Activated CD4-positive, alpha-beta memory T cell treated with anti-CD3 and anti-CD28 coated beads, Interleukin-2, amount 10 ng/mL, durations not matched to agents 7 days and 5 days (primary cell): Measurements from ENCODE around the gene NDUFV1. TPM values are rescaled to one million over a fixed set of nuclear protein-coding genes. Genes with fewer than 3 reads are reported as not detected.

Source experiments
- CTCF ChIA-PET: fragments of 350-600 bp; sonication (Branson Sonifier 250); formaldehyde crosslinking; loops from one replicate; lab custom pipeline; 2021; ENCODE audit warnings: antibody characterized with exemption, inconsistent platforms; lab: Charles Lee
- POLR2A ChIA-PET: fragments of 350-600 bp; sonication (Branson Sonifier 250); formaldehyde crosslinking; loops from one replicate; lab custom pipeline; 2021; ENCODE audit warnings: antibody characterized with exemption; lab: Charles Lee
- DNase-seq: peaks from one replicate; pipeline ENCODE4 v3.0.0-alpha.2; 2020
- H3K27ac Mint-ChIP-seq: one replicate; pipeline ENCODE4 v1.8.0; 2021; ENCODE audit warnings: mild to moderate bottlenecking, mixed read lengths
- H3K27me3 Mint-ChIP-seq: one replicate; pipeline ENCODE4 v1.8.0; 2021; ENCODE audit warnings: mixed read lengths
- H3K36me3 Mint-ChIP-seq: one replicate; pipeline ENCODE4 v1.8.0; 2021; ENCODE audit warnings: low read depth, mixed read lengths
- H3K4me1 Mint-ChIP-seq: one replicate; pipeline ENCODE4 v1.8.0; 2021; ENCODE audit warnings: mixed read lengths
- H3K4me3 Mint-ChIP-seq: one replicate; pipeline ENCODE4 v1.8.0; 2021; ENCODE audit warnings: mild to moderate bottlenecking, mixed read lengths
- H3K9me3 Mint-ChIP-seq: one replicate; pipeline ENCODE4 v1.8.0; 2021; ENCODE audit warnings: mixed read lengths
- total RNA-seq, 2 experiments: library from RNA; stranded (reverse); gene quantifications; one replicate each; pipeline ENCODE4 v1.2.3, GENCODE V29; 2021

Gene NDUFV1
- total RNA-seq, 2 experiments from 2014 or later = 174 to 193 TPM

GRCh38 chr11:67608486-67608885, 1.8 kb downstream of the NDUFV1 start:
- H3K4me1 Mint-ChIP-seq = peaks cover 32% of the 10 kb centered on the region
- peak overlapping the region; percentile 81 for H3K4me3 Mint-ChIP-seq
- no peak for DNase-seq
- ChIA-PET CTCF (interaction anchor here (1.4 to 1.6 kb wide), 2 partner anchors 21 to 24 kb away, joined by 3 to 6 read pairs; partner anchors contain the start of genes GSTP1 and NUDT8), POLR2A (interaction anchor here (0.9 to 2.1 kb wide), 2 partner anchors 20 to 26 kb away, joined by 3 to 11 read pairs; partner anchors contain the start of gene NUDT8)
- H3K9me3 Mint-ChIP-seq = no peaks in the 10 kb centered on the region
- H3K27ac Mint-ChIP-seq = no peak overlapping the region
- peaks cover 39% of the 10 kb centered on the region for H3K36me3 Mint-ChIP-seq
- H3K27me3 Mint-ChIP-seq = no peaks in the 10 kb centered on the region

- no peak for DNase-seq
- Mint-ChIP-seq H3K9me3 (no peaks in the 10 kb centered on the region), H3K36me3 (peaks cover 43% of the 10 kb centered on the region), H3K4me3 (peak overlapping the region; percentile 17), H3K27me3 (no peaks in the 10 kb centered on the region), H3K27ac (no peak overlapping the region), H3K4me1 (peaks cover 40% of the 10 kb centered on the region)
- POLR2A ChIA-PET = no interaction called here
- CTCF ChIA-PET = interaction anchor here (1.4 kb wide), 1 partner anchor 25 kb away, joined by 3 read pairs; the partner anchor contains the start of gene GSTP1
Observed at GRCh38 chr11:67609316-67609715, 2.6 kb downstream of the NDUFV1 start.

GRCh38 chr11:67610302-67610868, 3.6 kb downstream of the NDUFV1 start:
- H3K36me3 Mint-ChIP-seq = peaks cover 43% of the 10 kb centered on the region
- no peaks in the 10 kb centered on the region for H3K9me3 Mint-ChIP-seq
- POLR2A ChIA-PET = no interaction called here
- H3K27me3 Mint-ChIP-seq = no peaks in the 10 kb centered on the region
- peaks cover 51% of the 10 kb centered on the region for H3K4me1 Mint-ChIP-seq
- H3K4me3 Mint-ChIP-seq = no peak overlapping the region
- CTCF ChIA-PET = no interaction called here
- peak overlapping the region; percentile 34 for H3K27ac Mint-ChIP-seq
- DNase-seq = no peak

- H3K4me3 Mint-ChIP-seq = no peak overlapping the region
- H3K4me1 Mint-ChIP-seq = peaks cover 48% of the 10 kb centered on the region
- H3K36me3 Mint-ChIP-seq = peaks cover 43% of the 10 kb centered on the region
- CTCF ChIA-PET = no interaction called here
- no peaks in the 10 kb centered on the region for H3K27me3 Mint-ChIP-seq
- no peak for DNase-seq
- H3K27ac Mint-ChIP-seq = no peak overlapping the region
- POLR2A ChIA-PET = no interaction called here
- no peaks in the 10 kb centered on the region for H3K9me3 Mint-ChIP-seq
Observed at GRCh38 chr11:67611165-67611564, 4.4 kb downstream of the NDUFV1 start.

- ChIA-PET CTCF (interaction anchor here (4.0 kb wide), 1 partner anchor 18 kb away, joined by 57 read pairs; the partner anchor contains the start of gene NUDT8), POLR2A (interaction anchor here (1.6 to 3.8 kb wide), 4 partner anchors 19 to 258 kb away, joined by 6 to 38 read pairs (median 10); partner anchors contain the start of genes ACY3, NUDT8 and POLD4)
- no peak overlapping the region for H3K4me3 Mint-ChIP-seq
- H3K4me1 Mint-ChIP-seq = peaks cover 49% of the 10 kb centered on the region
- no peaks in the 10 kb centered on the region for H3K27me3 Mint-ChIP-seq
- H3K36me3 Mint-ChIP-seq = peaks cover 43% of the 10 kb centered on the region
- DNase-seq = no peak
- H3K9me3 Mint-ChIP-seq = no peaks in the 10 kb centered on the region
- peak overlapping the region; percentile 96 for H3K27ac Mint-ChIP-seq
Observed at GRCh38 chr11:67611704-67612587, 5.2 kb downstream of the NDUFV1 start.

- peaks cover 46% of the 10 kb centered on the region for H3K4me1 Mint-ChIP-seq
- DNase-seq = no peak
- ChIA-PET POLR2A (interaction anchor here (1.5 to 3.8 kb wide), 7 partner anchors 14 to 259 kb away, joined by 4 to 38 read pairs (median 6); partner anchors contain the start of genes ACY3, CDK2AP2, GSTP1 and NUDT8), CTCF (interaction anchor here (4.0 kb wide), 1 partner anchor 17 kb away, joined by 57 read pairs; the partner anchor contains the start of gene NUDT8)
- peak overlapping the region; percentile 96 for H3K27ac Mint-ChIP-seq
- no peaks in the 10 kb centered on the region for H3K9me3 Mint-ChIP-seq
- H3K4me3 Mint-ChIP-seq = no peak overlapping the region
- peaks cover 43% of the 10 kb centered on the region for H3K36me3 Mint-ChIP-seq
- no peaks in the 10 kb centered on the region for H3K27me3 Mint-ChIP-seq
Observed at GRCh38 chr11:67612751-67613150, 6.0 kb downstream of the NDUFV1 start.

- H3K27me3 Mint-ChIP-seq = peaks cover 3% of the 10 kb centered on the region
- no peaks in the 10 kb centered on the region for H3K9me3 Mint-ChIP-seq
- H3K4me3 Mint-ChIP-seq = peak overlapping the region; percentile 71
- peak overlapping the region; percentile 96 for H3K27ac Mint-ChIP-seq
- H3K36me3 Mint-ChIP-seq = peaks cover 41% of the 10 kb centered on the region
- DNase-seq = no peak
- ChIA-PET CTCF (interaction anchor here (1.0 to 4.0 kb wide), 13 partner anchors 11 to 296 kb away, joined by 3 to 57 read pairs (median 4); partner anchors contain the start of genes ACY3, GSTP1 and NUDT8), POLR2A (interaction anchor here (1.4 to 3.8 kb wide), 9 partner anchors 13 to 260 kb away, joined by 4 to 38 read pairs (median 6); partner anchors contain the start of genes ACY3, CDK2AP2, GSTP1 and NUDT8)
- H3K4me1 Mint-ChIP-seq = peaks cover 40% of the 10 kb centered on the region
Observed at GRCh38 chr11:67613313-67613959, 6.7 kb downstream of the NDUFV1 start.

GRCh38 chr11:67613960-67614715, 7.4 kb downstream of the NDUFV1 start:
- Mint-ChIP-seq H3K27ac (peak overlapping the region; percentile 96), H3K9me3 (no peaks in the 10 kb centered on the region), H3K4me3 (peak overlapping the region; percentile 71), H3K4me1 (peaks cover 36% of the 10 kb centered on the region), H3K27me3 (peaks cover 3% of the 10 kb centered on the region), H3K36me3 (peaks cover 34% of the 10 kb centered on the region)
- ChIA-PET POLR2A (interaction anchor here (0.6 to 3.8 kb wide), 16 partner anchors 8 to 261 kb away, joined by 3 to 38 read pairs (median 4); partner anchors contain the start of genes ACY3, CDK2AP2, GSTP1 and NUDT8), CTCF (interaction anchor here (0.6 to 4.0 kb wide), 19 partner anchors 8 to 297 kb away, joined by 3 to 57 read pairs (median 4); partner anchors contain the start of genes ACY3, GSTP1 and NUDT8)
- DNase-seq = peak; percentile 90

- H3K4me1 Mint-ChIP-seq = peaks cover 35% of the 10 kb centered on the region
- H3K36me3 Mint-ChIP-seq = peaks cover 28% of the 10 kb centered on the region
- peak; percentile 75 for DNase-seq
- H3K4me3 Mint-ChIP-seq = peak overlapping the region; percentile 71
- H3K9me3 Mint-ChIP-seq = no peaks in the 10 kb centered on the region
- peak overlapping the region; percentile 96 for H3K27ac Mint-ChIP-seq
- peaks cover 3% of the 10 kb centered on the region for H3K27me3 Mint-ChIP-seq
- ChIA-PET CTCF (interaction anchor here (0.6 to 4.0 kb wide), 21 partner anchors 8 to 298 kb away, joined by 3 to 57 read pairs (median 4); partner anchors contain the start of genes ACY3, GSTP1 and NUDT8), POLR2A (interaction anchor here (0.6 to 3.8 kb wide), 13 partner anchors 9 to 262 kb away, joined by 3 to 38 read pairs (median 4); partner anchors contain the start of genes ACY3, NUDT8, POLD4 and PPP1CA)
Observed at GRCh38 chr11:67614730-67615714, 8.3 kb downstream of the NDUFV1 start.

- peaks cover 22% of the 10 kb centered on the region for H3K36me3 Mint-ChIP-seq
- H3K4me3 Mint-ChIP-seq = no peak overlapping the region
- peaks cover 35% of the 10 kb centered on the region for H3K4me1 Mint-ChIP-seq
- H3K27ac Mint-ChIP-seq = no peak overlapping the region
- no peak for DNase-seq
- ChIA-PET CTCF (interaction anchor here (0.8 to 4.0 kb wide), 6 partner anchors 14 to 190 kb away, joined by 3 to 57 read pairs (median 4); partner anchors contain the start of gene NUDT8), POLR2A (interaction anchor here (0.7 to 2.1 kb wide), 3 partner anchors 11 to 178 kb away, joined by 3 to 5 read pairs (median 4); partner anchors contain the start of gene PTPRCAP)
- peaks cover 3% of the 10 kb centered on the region for H3K27me3 Mint-ChIP-seq
- H3K9me3 Mint-ChIP-seq = no peaks in the 10 kb centered on the region
Observed at GRCh38 chr11:67615728-67616430, 9.1 kb downstream of the NDUFV1 start.
